Measurements from ENCODE around the gene ECE1. TPM values are rescaled to one million over a fixed set of nuclear protein-coding genes. Genes with fewer than 3 reads are reported as not detected.

Gene ECE1
- total and polyA plus RNA-seq, 2 of the 13 experiments (the other 11 are each of a cell fraction or from before 2014, with no cell fraction given) = 13.5 to 21.2 TPM

DNA sequence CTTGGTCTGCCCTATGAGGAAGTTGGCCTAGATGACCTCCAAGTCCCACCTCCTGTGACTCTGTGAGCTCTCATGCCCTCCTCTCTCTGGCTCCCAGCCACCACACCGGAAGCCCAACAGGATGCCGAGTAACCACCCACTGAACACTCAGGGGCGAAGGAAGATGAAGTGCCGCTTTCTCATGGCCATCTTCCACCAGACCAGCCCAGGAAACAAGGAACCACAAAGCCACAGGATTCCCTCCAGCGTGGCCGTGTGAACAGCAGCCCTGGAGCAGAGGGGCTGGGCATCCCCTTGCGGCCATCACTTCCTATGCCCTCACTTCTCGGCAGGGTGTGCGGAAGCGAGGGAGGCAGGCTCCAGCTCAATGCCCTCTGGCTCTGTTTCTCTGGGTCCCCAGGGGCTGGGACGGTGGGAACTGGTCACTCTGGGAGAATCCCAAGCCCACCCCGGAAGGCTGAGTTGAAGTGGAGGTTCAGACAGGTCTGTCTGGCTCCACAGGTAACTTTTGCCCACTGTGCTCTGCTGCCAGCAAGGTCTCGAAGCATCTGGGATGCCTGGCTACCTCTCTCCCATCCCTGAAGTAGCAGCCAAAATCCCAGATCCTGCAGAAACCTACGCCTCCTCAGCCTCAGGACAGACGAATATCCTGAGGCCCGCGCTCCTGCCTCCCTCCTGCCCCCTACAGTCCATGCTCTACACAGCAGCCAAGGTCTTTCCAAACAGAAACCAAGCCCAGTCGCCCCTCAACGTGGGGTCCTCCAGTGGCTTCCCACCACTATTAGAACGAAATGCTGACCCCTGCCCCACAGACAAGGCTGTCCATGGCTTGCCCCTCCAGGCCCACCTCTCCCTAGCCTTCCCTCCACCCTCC is 44.2 kb upstream of the ECE1 start (continued):
- TF ChIP-seq, protein P1, sequence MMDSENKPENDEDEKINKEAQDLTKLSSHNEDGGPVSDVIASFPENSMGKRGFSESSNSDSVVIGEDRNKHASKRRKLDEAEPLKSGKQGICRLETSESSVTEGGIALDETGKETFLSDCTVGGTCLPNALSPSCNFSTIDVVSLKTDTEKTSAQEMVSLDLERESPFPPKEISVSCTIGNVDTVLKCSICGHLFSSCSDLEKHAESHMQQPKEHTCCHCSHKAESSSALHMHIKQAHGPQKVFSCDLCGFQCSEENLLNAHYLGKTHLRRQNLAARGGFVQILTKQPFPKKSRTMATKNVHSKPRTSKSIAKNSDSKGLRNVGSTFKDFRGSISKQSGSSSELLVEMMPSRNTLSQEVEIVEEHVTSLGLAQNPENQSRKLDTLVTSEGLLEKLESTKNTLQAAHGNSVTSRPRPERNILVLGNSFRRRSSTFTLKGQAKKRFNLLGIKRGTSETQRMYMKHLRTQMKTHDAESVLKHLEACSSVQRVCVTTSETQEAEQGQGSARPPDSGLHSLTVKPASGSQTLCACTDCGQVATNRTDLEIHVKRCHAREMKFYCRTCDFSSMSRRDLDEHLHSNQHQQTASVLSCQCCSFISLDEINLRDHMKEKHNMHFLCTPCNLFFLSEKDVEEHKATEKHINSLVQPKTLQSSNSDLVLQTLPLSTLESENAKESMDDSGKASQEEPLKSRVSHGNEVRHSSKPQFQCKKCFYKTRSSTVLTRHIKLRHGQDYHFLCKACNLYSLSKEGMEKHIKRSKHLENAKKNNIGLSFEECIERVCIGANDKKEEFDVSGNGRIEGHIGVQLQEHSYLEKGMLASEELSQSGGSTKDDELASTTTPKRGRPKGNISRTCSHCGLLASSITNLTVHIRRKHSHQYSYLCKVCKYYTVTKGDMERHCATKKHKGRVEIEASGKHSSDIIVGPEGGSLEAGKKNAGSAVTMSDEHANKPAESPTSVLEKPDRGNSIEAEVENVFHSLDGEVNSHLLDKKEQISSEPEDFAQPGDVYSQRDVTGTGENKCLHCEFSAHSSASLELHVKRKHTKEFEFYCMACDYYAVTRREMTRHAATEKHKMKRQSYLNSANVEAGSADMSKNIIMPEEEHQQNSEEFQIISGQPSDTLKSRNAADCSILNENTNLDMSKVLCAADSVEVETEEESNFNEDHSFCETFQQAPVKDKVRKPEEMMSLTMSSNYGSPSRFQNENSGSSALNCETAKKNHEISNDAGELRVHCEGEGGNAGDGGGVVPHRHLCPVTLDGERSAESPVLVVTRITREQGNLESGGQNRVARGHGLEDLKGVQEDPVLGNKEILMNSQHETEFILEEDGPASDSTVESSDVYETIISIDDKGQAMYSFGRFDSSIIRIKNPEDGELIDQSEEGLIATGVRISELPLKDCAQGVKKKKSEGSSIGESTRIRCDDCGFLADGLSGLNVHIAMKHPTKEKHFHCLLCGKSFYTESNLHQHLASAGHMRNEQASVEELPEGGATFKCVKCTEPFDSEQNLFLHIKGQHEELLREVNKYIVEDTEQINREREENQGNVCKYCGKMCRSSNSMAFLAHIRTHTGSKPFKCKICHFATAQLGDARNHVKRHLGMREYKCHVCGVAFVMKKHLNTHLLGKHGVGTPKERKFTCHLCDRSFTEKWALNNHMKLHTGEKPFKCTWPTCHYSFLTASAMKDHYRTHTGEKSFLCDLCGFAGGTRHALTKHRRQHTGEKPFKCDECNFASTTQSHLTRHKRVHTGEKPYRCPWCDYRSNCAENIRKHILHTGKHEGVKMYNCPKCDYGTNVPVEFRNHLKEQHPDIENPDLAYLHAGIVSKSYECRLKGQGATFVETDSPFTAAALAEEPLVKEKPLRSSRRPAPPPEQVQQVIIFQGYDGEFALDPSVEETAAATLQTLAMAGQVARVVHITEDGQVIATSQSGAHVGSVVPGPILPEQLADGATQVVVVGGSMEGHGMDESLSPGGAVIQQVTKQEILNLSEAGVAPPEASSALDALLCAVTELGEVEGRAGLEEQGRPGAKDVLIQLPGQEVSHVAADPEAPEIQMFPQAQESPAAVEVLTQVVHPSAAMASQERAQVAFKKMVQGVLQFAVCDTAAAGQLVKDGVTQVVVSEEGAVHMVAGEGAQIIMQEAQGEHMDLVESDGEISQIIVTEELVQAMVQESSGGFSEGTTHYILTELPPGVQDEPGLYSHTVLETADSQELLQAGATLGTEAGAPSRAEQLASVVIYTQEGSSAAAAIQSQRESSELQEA (CRISPR knock-in tag; IDR thresholded peaks at IDR 0.05; ENCODE audit: not compliant biosample characterization) = peak; percentile 19
- TF ChIP-seq ZMYM3 (CRISPR knock-in tag; IDR thresholded peaks at IDR 0.05) (no peak), FLYWCH1 (CRISPR knock-in tag; IDR thresholded peaks at IDR 0.05) (no peak), ZNF644 (CRISPR knock-in tag; IDR thresholded peaks at IDR 0.05; ENCODE audit: low read depth) (no peak), ZNF317 (CRISPR knock-in tag; IDR thresholded peaks at IDR 0.05) (no peak), ZNF770 (CRISPR knock-in tag; IDR thresholded peaks at IDR 0.05) (peak; percentile 34; the same call in 1 of the 2 replicates), ZNF607 (CRISPR knock-in tag; IDR thresholded peaks at IDR 0.05; ENCODE audit: borderline replicate concordance) (peak; percentile 23; the same call in 1 of the 2 replicates), HOXA9 (CRISPR knock-in tag; IDR thresholded peaks at IDR 0.05; ENCODE audit: borderline replicate concordance) (no peak)

Measured in HepG2 (cell line).